GM21528 (cell line): ENCODE measurements around the gene PCBD2.
"Not testable (repeated sequence)": the region's sequence is repeated elsewhere in the genome, so short reads cannot be mapped to it uniquely, and the experiment has no call there.

ENCODE experiments used
- ATAC-seq: cut with Tn5 transposase; IDR thresholded peaks from one replicate; pipeline ENCODE4 v1.9.1; 2021; ENCODE audit warnings: mild to moderate bottlenecking, moderate library complexity; ENCODE audit not compliant: unreplicated experiment, low FRiP score

Gene PCBD2

GRCh38 chr5:134905246-134905996 is 490 bp downstream of the PCBD2 start:
- ATAC-seq: peak; percentile 43

DNA sequence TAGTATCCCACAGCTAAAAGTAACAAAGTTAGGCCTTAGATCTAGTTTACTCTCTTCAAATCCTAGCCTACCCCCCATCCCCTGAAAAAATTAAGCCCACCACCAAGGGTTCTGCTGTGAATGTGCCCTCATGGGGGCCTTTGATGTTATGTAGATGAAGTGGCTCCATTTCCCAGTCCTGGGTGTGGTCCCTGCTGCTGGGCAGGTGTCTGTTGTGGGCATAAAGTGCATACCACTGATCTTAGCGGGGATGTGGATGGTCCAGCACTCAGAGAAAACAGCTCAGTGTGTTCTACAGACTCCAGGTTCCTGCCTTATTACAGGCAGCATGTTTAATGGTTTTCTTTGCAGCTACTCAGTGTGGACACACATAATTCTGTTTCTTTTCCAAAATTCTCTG is 1.9 kb downstream of the PCBD2 start:
- no peak for ATAC-seq

- not testable (repeated sequence) for ATAC-seq
Observed at GRCh38 chr5:134910752-134911151, 5.8 kb downstream of the PCBD2 start.

GRCh38 chr5:134911285-134912206 is 6.6 kb downstream of the PCBD2 start:
- ATAC-seq: no peak

DNA sequence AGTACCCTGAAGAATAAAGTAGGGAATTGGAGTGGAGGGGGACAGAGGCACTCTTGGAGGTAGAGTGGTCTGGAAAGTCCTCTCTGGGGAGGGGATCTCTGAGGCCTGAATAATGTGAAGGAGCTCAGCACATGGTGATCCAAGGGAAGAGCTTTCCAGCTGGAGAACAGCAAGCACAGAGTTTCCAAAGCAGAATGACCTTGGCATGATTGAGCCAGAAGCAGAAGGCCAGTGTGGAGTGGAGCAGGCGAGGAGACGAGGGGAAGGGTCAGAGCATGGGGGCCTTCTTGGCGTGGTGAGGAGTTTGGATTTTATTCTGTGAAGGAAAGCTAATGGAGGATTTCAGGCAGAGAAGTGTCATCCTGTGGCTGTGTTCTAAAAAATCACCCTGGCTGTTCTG is 8.3 kb downstream of the PCBD2 start:
- no peak for ATAC-seq

GRCh38 chr5:134913795-134914194 is 8.9 kb downstream of the PCBD2 start:
- ATAC-seq: no peak

DNA sequence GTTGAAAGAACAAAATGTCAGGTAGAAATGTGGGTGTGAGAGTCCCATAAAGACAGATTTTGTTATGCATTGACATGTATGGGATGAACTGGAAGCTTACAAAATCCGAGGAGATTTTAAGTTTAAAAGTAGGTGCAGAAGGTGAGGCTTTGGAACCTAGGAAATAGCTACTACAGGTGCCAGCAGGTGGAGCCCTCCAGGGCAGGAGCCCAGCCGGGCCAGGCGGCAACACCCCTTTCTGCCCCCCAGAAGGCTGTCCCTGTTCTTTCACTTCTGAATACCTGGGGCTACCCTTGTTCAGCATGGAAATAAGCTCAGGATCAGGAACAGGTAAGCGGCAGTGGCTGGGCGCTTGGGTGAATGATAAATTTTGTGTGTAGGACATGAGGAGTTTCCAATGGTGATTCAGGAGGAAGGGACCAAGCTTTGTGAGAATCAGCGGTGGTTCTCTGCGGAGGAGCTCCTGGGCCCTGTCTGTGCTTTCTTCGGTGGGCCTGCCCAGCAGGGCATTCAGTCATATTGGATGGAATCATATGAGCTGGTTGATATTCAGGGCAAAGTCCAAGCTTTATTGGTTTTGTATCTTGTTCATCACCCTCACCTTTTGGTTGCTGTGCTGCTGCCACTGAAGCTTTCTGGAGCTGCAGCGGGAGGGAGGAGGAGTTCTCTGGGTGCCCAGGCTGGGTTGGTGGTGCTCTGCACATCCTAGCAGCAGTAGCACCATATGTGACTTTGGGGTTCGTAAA is 12.3 kb downstream of the PCBD2 start:
- no peak for ATAC-seq

- no peak for ATAC-seq
Observed at GRCh38 chr5:134918861-134919260, 13.9 kb downstream of the PCBD2 start.

DNA sequence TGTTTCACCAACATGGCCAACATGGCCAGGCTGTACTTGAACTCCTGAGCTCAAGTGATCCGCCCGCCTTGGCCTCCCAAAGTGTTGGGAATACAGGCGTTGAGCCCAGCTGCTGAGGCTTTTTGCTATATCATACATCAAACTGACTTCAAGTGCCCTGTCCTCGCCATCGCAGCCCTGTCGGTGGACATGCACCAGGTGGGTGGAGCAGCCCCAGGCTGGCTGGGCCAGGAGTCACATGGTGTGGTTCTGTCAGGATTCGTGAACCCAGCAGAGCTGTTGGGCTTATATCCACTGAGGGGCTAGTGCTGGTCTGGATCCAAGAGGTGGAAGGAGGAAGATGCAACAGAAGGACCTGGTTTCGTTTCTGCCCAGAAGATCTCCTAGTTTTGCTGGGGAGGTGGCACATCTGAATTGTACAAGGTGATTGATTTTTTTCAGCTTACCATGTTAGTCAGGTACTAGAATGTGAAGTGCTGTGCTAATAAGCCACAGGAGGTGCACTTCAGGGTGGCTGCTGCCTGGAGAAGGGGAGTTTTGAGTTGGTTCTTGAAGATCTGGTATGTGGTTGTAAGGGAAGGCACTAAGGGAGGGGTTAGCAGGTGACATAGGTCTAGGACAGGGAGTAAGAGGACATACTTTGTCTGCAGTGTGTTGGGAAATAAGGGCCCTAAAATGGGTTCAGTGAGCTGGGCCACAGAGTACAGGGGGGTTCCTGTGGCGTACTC is 16.1 kb downstream of the PCBD2 start:
- no peak for ATAC-seq

DNA sequence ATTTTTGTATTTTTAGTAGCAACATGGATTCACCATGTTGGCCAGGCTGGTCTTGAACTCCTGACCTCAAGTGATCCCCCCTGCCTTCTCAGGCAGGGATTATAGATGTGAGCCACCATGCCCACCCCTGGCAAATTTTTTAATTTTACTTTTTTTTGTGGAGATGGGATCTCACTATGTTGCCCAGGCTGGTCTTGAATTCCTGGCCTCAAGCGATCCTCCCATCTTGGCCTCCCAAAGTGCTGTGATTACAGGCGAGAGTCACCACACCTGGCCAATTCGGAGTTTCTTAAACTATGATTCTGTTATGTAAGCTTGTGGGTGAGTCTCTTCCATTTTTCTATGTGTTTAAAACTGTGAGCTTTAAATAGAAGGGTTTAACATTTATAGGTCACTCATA is 27.6 kb downstream of the PCBD2 start:
- no peak for ATAC-seq

DNA sequence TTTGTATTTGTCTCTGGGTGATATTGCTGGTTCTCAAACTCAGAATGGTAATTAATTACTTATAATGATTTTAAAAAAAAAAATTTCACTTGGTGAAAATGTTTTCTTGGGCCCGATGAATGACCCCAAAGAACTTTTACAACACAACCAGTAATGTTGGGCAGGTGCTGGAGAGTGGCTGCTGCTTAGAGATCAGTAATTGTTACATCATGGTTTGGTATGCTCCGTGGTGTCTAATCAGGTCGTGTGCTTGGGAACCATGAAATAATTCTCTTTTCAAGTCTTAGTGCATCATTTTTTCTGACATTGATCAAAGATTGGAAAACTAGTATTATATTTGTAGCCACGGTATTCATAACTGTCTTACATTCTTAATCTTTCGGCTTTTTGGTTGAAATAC is 29.3 kb downstream of the PCBD2 start:
- ATAC-seq: no peak

DNA sequence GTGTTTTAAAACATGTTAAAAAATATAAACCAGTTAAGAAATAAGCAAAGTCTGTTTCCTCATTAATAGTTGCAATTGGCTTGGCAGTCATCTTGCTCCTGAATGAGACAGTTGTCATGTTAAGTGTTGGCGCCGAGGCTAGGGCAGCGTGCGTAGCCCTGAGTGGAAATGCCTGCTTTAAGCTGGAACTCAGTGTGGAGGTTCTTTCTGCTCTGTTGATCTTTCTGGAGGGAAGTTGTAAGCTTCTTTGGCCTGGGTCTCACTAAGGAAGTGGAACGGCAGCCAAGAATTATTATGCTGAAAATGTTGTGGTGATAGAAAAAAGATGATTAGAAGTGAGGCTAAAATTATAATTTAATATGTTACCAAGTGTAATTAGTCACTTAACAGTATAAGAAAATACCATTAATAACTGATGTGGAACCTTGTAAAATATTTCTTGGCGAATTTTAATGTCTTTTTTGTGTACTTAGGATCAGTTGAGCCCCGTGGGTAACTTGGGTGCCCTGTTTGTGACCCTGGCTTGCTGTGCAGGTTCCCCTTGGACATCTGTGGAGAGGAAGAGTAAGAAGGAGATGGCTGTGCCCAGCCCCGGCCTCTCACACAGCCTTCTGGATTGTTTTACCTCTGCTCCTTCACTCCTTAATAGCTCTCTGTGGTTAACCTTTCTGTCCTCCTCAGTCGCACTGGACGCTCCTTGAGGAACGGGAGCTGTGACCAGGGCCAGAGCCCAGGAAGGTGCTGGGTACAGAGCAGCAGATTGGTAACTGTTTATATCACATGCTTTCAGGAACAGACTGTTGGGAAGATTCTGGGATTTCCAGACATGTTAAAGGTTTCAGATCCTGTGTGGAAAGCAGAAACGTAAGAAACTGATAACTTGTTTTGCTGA is 31.0 kb downstream of the PCBD2 start:
- no peak for ATAC-seq

DNA sequence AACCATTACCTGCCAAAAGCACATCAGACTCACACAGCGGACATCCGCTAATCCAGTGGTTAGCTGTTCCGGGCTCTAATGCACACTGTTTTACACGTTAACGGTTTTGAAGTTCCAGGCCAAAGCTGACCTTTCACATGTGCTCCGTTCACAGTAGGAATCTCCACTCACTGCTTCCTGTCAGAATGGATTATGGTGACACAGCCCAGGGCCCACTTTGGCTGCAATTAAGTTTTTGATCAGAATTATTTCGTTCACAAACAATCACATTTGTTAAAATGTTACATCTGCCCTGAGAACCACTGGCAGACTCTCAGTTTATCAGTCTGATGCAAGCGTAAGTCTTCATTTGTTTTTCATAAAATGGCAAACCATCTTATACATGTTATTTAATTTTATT is 32.6 kb downstream of the PCBD2 start:
- ATAC-seq: no peak

- ATAC-seq: no peak
Observed at GRCh38 chr5:134938030-134938429, 33.1 kb downstream of the PCBD2 start.

DNA sequence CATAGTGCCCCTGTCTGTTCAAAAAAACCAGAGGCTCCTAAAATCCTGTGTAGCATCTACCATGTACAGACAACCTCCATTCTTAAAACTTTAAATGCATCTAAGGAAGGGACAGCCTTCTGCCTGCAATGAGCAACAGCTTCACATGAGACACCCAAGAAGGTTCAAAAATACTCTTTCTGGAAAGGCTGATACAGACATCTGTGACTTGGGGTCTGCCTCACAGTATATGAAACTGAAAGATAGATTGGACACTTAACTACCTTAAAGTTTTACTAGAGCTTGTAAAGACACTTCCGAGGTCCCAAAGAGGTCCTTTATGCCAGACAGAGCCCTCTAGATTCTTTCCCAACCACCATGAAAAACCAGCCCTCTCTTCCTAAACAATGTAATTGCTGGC is 34.6 kb downstream of the PCBD2 start:
- ATAC-seq: no peak

DNA sequence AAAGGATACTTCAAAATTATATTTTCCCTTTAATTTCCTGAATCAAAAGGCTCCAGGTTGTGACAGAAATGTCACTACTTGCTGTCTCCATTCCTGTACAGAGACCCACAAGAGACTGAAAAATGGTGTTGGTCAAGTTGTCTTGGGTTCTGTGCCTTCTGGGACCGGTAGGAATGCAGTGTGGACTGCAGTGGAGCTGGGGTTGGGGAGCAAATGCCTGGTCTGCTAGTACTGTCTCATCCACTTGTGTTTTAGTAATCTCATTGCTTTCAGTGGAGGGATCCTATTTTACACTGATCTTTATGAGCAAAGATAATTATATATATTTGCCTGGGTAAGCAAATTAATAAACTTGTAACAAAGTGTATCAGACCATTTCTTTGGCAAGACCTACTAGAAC is 38.6 kb downstream of the PCBD2 start:
- no peak for ATAC-seq

GRCh38 chr5:134944630-134945029 is 39.7 kb downstream of the PCBD2 start:
- ATAC-seq: no peak

DNA sequence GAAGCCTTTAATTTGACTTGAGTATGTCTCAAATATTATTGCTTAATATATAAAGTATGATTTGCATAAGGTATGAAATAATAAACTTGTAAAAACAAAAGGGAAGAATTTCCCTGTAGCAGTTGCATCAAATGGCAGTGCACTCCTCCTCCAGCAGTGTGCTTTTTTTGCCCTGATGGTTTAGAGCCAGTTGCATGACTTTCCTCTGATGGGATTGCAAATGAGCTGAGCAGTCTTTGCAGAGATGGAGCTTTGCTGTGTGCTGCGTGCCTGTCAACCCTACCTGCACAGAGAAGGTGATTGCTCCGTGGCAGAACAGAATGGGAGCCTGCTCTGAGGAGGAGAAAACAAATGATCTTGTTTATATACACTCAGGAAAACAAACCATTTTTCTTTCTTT is 40.1 kb downstream of the PCBD2 start:
- no peak for ATAC-seq

DNA sequence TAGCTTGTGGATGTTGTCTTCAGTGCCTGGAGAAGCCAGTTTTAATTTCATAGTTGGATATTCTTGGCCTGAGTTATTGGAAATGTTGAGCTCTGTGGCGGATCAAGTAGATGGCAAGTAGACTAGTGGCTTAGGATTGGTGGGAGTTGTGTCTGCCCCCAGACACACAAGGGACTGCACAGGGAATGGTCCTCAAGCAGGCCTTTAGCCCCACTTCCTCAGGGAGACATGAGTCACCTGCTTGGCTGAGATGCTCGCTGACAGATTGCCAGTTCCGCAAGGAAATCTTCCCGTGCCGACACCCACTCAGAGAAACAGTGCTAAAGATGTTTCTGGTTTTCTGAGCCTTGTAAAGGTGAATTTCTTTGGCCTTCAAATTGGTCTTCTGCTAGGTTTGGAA is 44.0 kb downstream of the PCBD2 start:
- no peak for ATAC-seq
